CD4-positive, alpha-beta T cell treated with Interleukin-21 for 1 hour (primary cell): ENCODE results near the gene ADAMTS17.

Experiments
- DNase-seq: peaks from one replicate; pipeline ENCODE4 v3.0.0-alpha.2; 2020

ADAMTS17 gene

DNA sequence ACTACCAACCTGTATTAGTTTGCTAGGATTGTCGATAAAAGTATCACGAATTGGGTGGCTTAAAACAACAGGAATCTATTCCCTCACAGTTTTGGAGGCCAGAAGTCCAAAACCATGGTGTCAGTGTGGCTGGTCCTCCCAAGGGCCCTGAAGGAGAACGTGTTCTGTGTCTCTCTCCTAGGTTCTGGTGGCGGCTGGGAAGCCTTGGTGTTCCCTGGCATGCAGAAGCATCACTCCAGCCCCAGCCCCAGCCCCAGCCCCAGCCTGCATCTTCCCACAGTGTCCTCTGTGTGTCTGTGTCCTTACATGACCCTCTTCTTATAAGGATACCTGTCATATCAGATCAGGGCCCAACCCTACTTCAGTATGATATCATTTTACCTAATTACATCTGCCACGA lies 336.1 kb downstream of the ADAMTS17 start:
- DNase-seq, result no peak

DNA sequence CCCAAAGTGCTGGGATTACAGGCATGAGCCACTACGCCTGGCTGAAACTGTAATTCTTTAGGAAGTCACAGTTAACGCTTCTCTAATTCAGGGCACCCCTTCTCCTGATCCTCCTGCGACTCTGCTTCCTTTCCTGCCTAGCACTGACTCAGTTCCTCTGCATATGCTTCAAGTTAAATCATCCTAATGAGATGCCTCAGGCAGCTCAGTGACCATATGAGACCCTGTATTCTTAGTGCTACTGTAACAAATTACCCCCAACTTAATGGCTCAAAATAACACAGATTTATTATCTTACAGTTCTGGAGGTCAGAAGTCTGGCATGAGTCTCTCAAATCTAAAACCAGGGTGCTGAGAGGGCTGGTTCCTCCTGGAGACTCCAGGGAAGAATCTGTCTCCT lies 336.8 kb downstream of the ADAMTS17 start:
- no peak for DNase-seq

DNA sequence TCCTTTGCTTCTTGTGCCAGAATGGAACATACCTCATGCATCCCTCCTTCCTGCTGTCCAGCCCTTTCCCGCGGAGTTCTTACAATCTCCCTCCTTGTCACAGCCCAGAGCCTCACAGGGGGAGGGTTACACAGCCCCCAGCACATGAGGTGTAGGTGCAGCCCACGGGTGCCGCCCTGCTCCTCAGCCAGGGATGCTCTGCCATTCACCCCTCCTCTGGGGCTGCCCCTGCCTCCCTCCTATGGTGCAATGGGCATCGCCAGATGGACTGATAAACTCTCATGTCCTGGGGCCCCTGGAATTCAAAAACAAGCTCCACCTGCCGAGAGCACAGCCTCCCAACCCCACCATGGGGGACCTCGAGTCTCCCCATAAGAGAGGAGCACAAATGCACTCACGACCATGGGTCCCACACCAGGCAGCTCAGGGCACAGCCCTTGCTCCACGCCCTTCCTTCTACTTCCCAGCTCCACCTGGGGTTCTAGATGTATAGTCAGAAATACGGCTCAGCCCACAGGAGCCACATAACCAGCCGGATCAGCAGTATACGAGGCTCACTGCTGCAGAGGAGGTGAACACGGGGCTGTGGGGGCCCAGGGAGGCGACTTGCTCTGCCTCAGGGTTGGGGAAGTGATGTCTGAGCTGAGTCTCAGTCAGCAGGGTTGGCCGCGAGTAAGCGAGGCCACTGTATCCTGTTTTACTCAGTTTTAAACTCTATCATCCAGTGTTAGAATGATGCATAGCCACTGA lies 338.8 kb downstream of the ADAMTS17 start:
- no peak for DNase-seq

DNA sequence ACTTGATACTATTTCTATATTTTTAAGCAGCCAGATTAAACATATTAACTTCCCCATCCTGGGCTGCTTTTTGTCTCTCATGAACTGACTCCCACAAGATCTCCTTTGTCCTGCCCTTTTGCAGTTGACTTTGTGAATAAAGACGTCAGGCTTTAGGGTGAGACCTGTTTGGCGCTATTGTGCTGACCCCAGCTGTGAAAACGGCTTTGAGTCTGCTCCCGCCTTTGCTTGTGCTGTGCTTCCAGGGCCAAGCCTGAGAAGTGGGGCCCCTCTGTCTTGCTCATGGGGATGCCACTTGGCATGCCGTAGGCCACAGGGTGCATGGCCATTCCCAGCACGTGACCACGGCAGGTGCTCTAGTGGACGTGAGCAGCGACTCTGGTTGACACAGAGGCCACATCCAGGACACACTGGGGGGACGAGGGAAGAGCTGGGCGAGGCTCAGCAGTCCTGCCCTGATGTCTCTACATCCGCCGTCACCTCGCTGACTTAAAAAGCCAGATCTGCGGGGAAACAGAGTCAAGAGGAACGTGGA lies 339.6 kb downstream of the ADAMTS17 start:
- no peak for DNase-seq

DNA sequence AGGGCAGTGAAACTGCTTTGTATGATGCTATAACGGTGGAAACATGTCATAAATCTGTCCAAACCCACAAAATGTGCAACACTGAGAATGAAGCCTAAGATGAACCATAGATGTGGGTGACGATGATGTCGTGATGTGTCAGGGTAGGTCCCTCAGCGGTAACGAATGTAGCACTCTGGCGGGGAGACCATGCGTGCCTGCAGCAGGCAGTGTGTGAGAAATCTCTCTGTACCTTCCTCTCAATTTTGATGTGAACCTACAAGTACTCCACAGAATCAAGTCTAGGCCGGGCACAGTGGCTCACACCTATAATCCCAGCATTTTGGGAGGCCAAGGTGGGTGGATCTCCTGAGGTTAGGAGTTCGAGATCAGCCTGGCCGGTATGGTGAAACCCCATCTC lies 340.4 kb downstream of the ADAMTS17 start:
- no peak for DNase-seq

DNA sequence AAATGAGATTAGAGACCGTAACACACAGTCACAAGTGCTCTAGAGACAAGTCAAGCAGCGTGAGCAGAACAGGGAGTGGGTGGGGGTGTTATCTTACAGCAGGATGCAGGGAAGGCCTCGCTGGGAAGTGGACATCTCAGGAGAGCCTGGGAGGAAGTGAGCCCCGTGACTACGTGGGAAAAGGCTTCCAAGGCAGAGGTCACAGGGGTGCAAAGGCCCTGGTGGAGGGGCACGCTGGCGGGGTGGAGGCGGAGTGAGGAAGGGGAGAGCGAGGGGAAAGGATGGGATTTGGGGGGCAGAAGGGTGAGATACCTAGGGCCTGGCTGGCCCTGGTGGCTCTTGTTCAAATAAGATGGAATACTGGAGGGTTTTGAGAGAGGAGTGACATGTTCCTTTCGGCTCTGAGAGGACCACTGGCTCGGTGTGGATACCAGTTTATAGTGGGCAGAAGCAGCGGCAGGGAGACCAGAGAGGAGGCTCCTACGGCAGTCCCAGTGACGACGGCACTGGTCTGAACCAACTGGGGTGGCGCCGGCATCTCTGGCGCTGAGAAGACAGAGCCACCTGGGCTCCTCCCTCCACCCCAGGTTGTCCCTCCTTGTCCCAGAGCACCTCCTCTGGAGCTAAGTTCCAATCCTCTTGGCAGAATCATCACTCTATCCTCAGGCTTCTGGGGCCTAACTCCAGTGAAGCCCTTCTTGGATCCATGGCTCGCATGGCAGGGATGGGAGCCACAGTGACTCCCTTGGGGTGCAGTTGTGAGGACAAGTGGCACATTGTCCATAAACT lies 342.3 kb downstream of the ADAMTS17 start:
- no peak for DNase-seq

DNA sequence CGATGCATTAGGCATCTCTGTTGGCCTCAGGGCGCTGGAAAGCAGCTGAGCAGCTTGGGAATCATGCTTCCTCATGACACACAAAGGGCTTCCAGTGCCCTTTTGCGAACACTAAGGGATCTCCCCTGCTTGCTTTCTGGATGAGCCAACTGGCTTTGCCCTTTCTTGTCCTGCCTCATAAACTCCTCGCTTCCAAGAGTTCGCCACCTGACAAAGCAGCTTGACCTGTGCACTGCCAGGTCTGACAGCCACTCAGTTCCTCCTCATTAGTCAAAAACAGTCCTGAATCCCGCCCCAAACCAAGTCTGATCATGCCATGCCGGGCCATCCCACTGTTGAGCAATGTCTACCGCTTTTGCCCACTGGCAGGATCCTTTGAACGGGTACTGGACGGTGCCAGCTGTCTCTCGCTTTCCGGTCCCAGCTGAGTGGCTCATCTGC lies 343.1 kb downstream of the ADAMTS17 start:
- DNase-seq, result no peak

DNA sequence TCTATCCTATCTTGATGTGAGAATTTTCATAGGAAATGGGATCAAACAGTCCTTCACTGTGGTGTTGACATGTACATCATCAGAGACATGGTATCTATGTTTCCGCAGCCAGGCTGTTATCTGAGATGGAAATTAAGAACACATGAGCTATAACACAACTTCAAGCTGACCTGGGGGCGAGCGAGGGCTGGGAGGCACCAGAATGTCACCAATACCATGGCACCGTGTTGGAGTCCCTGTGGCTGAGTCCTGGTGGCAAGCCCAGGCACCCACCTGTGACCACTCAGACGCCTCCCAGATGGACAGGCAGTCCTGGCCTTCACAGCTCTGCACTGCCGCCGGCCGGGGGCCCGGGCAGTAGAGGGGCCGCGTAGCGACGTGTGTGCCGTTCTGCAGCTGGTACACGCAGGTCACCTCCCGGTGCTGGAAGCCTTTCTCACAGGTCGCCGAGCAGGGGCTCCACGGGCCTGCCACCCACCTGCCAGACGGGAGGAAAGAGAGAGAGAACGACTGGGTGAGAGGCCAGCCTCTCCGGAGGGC lies 344.6 kb downstream of the ADAMTS17 start:
- DNase-seq, result no peak

DNA sequence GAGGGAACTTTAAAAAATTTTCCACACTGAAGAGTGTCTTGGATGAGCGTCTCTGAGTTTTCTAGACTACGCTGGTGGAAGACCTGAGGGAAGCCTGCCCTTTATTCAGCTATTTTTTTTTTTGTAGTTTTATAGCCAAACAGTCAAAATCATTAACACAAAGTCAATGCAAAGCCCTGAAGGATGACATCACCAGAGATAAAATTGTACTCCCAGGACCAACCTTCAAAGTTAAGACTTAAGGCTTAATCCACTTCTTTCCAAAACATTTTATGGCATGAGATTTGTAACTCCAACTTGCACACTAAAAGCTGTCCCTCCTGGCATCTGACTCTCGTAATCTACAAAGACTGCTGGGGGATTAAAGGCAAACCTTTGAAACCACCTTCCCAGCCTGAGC lies 345.1 kb downstream of the ADAMTS17 start:
- DNase-seq, result no peak

DNA sequence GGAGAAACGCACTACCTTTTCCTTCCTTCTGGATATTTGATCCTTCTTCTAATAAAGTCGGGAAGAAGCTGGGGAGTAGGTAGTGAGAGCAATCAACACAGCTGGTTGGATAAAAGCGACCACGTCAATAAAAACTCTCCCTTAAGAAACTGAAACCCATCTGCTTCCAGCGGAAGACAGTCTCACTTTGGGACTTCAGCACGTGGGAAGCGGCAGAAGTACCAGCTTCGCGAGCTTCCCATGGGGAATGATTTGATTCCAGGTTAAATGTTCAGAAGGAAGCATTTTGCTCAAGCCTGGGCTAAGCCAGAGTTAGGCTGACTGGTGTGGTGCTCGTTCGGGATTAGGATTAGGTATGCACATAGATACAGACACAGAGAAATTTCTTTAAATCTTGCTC lies 346.2 kb downstream of the ADAMTS17 start:
- DNase-seq, result no peak

DNA sequence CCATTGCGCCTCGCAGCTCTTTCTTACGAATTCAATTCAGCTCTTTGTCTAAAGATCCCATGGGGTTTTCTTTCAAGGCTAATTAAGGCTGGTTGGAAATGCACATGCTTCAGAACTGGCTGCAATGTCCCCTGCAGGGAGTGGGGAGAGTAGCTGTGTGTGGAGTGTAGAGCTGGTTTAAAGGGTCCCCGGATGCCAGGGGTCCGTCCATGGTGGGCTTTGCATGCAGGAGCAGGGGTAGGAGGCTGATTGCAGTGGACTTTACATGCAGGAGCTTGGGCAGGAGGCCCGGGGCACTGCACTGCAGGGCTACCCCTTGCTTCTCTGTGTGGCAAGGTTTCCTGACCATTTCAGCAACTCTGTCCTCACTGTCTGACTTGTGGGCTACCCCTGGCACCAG lies 346.9 kb downstream of the ADAMTS17 start:
- DNase-seq, result no peak

DNA sequence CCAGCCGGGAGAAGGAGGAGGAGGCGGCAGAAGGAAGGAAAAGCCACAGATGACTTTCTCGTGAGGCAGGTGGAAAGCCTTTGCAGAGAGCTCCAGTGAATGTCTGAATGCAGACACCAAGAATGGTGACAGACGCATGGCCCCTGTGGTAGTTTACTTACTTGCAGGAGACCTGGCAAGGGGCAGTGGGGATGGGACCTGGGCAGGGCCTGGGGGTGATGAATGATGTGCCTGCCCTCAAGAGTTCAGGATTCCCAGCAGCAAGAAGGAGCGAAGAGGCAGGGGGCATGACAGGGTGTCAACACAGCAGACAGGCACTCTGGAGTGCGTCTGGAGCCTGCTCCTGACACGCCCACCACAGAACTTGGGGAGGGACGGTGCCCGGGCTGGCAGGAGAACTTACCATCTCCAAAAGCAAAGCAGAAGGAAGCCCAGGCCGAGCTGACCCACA lies 348.1 kb downstream of the ADAMTS17 start:
- DNase-seq, result no peak

DNA sequence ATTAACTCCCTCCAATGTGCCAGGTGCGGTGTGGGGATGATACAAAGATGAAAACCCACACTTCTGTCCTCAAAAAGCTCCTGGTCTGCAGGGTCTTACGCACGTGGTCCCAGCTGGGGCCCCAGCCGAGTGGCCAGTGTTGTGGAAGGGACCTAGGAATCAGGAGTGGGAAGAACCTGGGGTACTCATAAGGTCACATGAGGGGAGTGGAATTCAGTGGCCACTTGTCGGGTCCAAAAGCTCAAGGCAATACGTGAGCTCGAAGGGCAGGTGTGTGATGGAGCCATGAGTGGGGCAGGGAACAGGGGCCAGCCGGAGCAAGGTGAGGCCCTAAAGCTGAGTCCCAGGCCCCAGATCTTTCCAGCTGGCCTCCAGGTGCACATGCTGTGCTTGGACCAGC lies 348.5 kb downstream of the ADAMTS17 start:
- no peak for DNase-seq

DNA sequence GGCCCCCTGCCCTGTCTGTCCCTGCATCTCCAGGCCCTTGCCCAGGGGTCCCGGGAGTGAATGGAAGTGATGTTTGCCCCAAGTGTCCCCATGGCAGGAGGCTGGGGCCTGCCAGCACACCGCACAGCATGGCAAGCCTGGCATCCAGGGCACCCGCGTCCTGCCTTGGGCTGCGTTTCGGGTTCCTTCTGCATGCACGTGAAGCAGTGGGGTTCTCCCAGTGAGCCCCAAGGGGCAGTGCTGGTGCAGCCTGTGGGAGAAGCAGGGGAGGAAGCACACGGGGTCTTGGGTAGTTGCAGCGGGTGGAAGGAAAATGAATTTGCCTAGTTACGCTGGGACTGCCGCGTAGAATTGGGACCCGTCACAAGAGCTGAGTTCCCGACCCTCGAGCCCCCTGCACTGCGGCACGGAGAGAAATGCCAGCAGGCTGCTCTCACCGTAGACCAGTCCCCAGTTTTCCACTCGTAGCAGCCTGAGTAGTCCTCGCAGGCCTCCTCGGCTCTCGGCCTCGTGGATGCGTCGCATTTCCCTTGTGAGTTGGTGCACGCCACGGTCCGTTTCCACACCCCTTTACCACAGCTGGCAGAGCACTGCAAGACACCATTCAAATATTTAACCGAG lies 349.1 kb downstream of the ADAMTS17 start:
- no peak for DNase-seq

DNA sequence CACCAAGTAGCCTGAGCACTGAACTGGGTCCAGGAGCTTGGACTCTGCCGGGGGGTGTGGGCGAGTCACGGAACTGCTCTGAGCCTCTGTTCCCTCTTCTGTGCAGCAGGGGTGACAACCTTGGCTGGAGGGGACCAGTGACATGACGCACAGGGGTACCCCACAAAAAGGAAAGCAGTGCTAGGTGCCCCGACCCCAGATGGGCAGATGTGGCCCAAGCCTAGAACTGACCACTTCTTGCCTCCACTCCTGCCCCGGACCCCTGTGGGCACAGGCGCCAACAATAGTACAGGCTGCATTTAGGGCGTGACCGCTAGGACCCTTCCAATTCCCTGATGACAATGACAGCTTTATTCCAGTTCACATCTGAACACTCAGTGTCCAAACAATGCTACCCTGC lies 352.7 kb downstream of the ADAMTS17 start:
- no peak for DNase-seq

DNA sequence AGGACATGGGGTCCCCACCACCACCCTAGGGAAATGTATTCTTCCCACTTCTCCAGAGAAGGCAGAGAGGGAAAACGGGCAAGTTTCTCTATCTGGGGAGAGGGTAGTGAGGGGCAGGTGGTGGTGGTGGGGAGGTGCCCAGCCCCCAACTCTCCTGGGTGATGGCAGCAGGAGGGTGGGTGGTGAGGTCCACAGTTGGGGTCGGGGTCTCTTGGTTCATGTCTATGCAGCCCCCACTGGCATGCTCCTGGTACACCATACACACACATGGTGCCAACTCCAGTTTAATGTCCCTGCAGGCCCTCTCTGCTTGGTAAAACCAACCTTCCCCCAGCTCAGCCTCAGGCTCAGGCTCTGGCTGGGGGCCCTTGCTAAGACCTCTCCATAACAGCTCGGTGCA lies 354.1 kb downstream of the ADAMTS17 start:
- DNase-seq, result no peak

DNA sequence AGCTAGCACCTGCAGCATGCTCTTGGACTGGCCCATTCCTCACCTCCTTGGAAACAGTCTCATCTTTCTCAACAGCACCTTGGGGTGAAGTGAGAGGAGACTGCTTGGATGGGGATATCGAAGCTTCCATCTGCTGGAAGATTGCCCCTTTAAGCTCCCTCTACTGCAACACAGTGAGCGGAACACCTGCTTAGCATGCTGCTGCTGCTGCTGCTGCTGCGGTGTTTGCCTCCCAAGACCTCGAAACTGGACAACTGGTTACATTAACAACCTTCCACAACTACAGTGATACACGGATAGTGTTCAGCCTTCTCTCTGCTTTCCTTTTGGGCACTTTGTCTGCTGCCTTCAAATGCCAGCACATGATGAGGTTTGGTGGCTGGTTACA lies 354.7 kb downstream of the ADAMTS17 start:
- DNase-seq, result no peak

DNA sequence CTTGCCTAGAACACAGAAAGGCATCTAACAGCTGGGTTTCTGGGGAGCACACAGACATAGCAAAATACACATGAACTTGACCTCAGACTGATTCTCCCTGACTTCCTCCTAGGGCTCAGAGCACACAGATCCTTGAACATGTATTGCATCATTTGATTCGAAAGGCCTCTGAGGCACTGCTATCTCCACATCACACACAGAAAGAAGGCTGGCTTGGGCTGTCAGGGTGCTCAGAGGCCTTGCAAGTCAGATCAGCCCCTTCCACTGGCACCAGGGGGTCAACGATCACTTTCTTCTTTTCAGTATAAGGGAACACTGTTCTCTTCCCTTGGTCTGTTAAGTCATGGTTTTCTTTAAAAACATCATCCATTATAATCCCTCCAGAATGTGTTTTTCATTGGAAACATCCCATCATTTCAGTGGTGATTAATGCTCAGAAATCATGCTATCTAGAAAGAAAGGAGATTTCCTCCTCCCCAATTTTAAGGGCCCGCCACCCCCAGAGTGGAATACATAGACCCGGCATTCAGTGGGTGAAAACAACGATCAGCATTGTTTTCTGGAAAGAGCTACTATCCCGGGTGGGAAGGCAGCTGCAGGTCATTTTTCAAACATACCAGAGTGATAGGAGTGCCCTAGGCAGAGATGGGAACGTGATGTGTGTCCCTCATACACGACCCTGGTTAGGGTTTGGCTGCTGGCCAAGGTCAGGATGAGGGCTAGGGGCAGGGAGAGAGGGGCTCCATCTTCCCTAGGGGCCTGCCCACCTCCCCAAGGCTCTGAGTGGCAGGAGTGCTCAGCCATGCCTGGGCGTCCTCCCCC lies 355.3 kb downstream of the ADAMTS17 start:
- DNase-seq, result no peak

DNA sequence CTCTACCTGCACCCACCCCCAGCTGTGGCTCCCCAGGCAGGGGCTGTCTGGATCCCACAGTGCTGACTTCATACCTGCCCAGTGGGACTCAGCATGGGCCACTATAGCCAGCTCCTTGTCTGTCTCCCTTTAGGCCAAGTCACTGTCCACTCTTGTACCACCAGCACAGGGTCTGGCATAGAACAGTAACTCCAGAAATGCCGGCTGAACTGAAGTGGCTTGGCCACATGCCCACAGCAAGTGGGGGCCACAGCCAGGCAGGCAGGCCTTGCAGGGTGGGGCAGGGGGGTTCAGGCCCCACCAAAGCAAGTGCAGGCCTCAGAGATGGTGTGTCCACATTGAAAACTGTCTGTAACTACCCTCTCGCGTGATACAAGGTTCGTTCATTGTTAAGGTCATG lies 355.9 kb downstream of the ADAMTS17 start:
- DNase-seq, result no peak

DNA sequence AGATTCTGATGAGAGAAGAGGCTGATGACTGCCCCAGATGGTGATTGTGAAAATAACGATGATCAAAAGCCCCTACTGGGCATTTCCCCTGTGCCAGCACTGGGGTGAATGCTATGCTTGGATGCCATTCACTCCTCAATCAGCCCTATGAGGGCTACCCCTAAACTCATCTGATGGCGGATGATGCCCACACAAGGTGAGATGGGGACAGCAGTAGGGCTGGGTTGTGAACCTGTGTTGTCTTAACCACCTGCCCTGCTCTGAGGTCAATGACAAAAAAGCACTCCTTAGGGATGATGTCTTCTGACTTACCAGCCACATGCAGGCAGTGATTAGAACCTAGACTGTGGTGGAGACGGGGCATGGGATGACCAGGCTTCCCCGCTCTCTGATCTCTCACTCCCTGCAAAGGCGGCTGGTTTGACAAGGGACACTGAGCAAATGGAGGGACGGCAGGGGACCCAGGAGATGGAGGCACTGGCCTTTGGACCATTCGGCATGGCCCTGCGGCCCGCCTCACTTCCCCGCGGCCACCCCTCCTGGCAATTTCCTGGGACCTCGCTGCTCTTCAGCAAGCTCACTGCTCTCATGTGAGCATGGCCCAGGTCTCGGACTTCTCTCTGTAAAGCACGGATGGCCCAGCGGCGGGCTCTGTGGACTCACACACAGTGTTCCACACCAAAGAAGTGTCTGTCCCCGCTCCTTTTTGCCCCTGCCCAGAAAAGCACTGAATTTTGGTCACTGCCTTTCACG lies 357.1 kb downstream of the ADAMTS17 start:
- no peak for DNase-seq

DNA sequence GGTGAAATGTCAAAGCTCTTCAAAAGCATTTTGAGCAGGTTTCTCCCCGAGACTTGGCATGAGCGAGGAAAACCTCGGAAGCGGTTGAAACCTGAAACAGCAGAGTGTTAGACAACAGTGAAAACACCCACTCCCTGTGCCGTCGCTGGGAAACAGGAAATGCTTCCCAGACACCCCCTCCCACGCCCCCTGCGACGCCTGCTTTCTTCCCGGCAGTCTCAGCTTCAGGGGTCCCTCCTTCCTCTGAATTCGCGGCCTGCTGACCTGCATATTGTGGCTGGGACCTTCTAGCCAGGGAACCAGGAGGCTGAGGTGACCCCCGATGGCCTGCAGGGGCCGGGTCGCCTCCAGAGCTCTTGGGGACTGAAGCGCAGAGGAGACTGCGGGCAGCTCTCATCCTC lies 357.9 kb downstream of the ADAMTS17 start:
- DNase-seq, result no peak
